Inflammatory macrophage (primary cell): ENCODE data around the gene FERMT2.

Source experiments
- DNase-seq, 2 donors: peaks; one replicate each; pipeline ENCODE4 v3.0.0-alpha.2; 2020 to 2022
- total RNA-seq, 18 experiments: gene quantifications; one replicate each; lab custom pipeline; 2026; ENCODE audit warnings: mixed read lengths in 6 of 18, inconsistent platforms in 2 of 18; lab: John Stamatoyannopoulos, UW

FERMT2 gene
- total RNA-seq = 0.33 to 13.7 (median 1.0) reads per million in 18 experiments

GRCh38 chr14:52950898-52951680 lies at the start of gene FERMT2:
Gene FERMT2 (minus strand): TSS chr14:52951050. CDS start chr14:52950568, 482 bp downstream.
- DNase-seq = peak in 1 of 2 donors; percentile 4

GRCh38 chr14:52998376-52999015 lies 47.6 kb upstream of the FERMT2 start:
- DNase-seq = no peak

GRCh38 chr14:52996493-52996892 lies 45.6 kb upstream of the FERMT2 start:
- no peak for DNase-seq

GRCh38 chr14:52995998-52996397 lies 45.1 kb upstream of the FERMT2 start:
- DNase-seq = no peak

- DNase-seq = no peak
Observed at GRCh38 chr14:52992236-52992870, 41.5 kb upstream of the FERMT2 start.

- no peak for DNase-seq
Observed at GRCh38 chr14:52988139-52988538, 37.3 kb upstream of the FERMT2 start.

GRCh38 chr14:52987514-52987913 lies 36.7 kb upstream of the FERMT2 start:
- DNase-seq = no peak

- no peak for DNase-seq
Observed at GRCh38 chr14:52987042-52987441, 36.2 kb upstream of the FERMT2 start.

GRCh38 chr14:52977798-52978197 lies 26.9 kb upstream of the FERMT2 start:
- no peak for DNase-seq

- no peak for DNase-seq
Observed at GRCh38 chr14:52974406-52974805, 23.6 kb upstream of the FERMT2 start.

- DNase-seq = peak; percentile 13 to 59
Observed at GRCh38 chr14:52961060-52961639, 10.3 kb upstream of the FERMT2 start.

- DNase-seq = no peak
Observed at GRCh38 chr14:52960627-52961026, 9.8 kb upstream of the FERMT2 start.

GRCh38 chr14:52954346-52955214 lies 3.7 kb upstream of the FERMT2 start:
- DNase-seq = no peak

GRCh38 chr14:52951681-52952554 lies 1.1 kb upstream of the FERMT2 start:
- no peak for DNase-seq

GRCh38 chr14:52950410-52950897 lies 396 bp downstream of the FERMT2 start:
- DNase-seq = peak in 1 of 2 donors; percentile 10

- DNase-seq = no peak
Observed at GRCh38 chr14:52949711-52950409, 990 bp downstream of the FERMT2 start.

- DNase-seq = no peak
Observed at GRCh38 chr14:52949249-52949648, 1.6 kb downstream of the FERMT2 start.

- DNase-seq = no peak
Observed at GRCh38 chr14:52948836-52949235, 2.0 kb downstream of the FERMT2 start.

- no peak for DNase-seq
Observed at GRCh38 chr14:52948039-52948438, 2.8 kb downstream of the FERMT2 start.

- no peak for DNase-seq
Observed at GRCh38 chr14:52944254-52944653, 6.6 kb downstream of the FERMT2 start.
